ENCODE measurements around the gene SLC6A12. TPM values are rescaled to one million over a fixed set of nuclear protein-coding genes. Genes with fewer than 3 reads are reported as not detected.

The SLC6A12 gene
- total RNA-seq, 1 donor, result not detected

DNA sequence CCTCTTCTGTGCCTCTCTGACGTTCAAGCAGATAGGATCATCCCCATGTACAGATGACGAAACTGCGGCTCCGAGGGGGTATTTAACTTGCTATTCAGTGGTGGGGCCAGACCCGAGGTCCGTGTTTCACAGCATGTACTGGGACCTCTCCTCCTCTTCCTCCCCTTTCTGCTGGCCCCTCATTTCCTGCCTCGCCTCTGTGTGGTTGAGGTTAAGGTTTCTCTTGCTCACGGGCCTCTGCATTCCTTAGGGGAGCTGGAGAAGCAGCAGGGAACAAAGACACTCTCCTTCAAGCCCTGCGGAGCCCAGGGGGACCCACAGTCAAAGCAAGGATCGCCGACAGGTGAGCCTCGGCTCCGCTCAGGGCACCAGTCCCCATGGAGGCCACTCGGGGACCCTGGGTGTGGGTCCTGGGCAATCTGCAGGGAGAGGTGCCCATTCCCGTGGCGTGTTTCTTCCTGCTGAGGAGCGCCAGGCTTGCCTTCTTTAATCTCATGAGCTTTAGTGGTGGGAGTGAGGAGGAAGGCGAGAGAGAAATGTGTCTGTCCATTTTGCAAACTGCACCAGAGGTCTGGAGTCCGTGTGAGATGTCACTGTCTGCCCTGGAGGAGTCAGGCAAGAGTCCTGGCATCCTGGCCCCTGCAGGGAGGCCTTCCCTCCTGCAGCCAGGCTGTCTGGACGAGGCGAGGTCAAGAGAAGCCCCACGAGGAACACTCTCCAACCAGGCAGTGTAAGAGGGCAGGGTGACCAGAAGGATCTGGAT, 45.0 kb downstream of the SLC6A12 start:
- no peak overlapping the region for H3K4me3 ChIP-seq (ENCODE audit: low read depth, low read length)
- TF ChIP-seq CTCF (IDR thresholded peaks at IDR 0.05; ENCODE audit: insufficient read depth, low read length), result no peak
- DNase-seq (ENCODE audit: low read depth), result no peak

DNA sequence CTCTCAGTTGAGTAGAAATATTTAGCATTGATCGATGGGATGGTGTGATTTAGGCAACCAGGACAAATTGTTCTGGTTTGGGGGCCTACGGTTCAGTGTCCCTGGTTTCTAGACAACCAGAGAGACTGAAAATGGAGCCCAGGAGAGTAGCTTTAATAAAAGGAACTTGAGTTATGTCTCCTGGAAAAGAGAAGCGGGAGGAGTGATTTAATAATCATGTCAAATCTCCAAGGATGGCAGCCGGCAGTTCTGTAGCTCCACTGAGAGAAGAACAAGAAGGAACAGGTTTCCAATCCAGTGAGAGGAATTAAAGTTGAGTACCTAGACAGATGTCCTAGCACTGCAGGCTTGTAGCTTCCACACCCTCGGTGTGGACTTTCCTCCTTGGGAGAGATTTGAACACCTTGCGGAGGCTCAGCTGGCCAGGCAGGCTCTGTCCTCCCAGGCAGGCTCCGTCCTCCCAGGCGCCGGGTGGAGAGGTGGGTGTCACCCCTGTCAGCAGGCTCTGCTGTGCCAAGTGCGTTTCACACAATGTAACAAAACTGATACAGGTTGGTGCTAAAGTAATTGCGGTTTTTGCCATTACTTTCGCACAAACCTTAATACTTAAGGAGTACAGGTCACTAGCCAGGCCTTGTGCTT, 45.9 kb downstream of the SLC6A12 start:
- H3K4me3 ChIP-seq (ENCODE audit: low read depth, low read length), result no peak overlapping the region
- DNase-seq (ENCODE audit: low read depth), result no peak
- no peak for TF ChIP-seq CTCF (IDR thresholded peaks at IDR 0.05; ENCODE audit: insufficient read depth, low read length)

GRCh38 chr12:166425-167075, 47.4 kb downstream of the SLC6A12 start:
- TF ChIP-seq CTCF (IDR thresholded peaks at IDR 0.05; ENCODE audit: insufficient read depth, low read length), result no peak
- DNase-seq (ENCODE audit: low read depth), result no peak
- H3K4me3 ChIP-seq (ENCODE audit: low read depth, low read length), result no peak overlapping the region

DNA sequence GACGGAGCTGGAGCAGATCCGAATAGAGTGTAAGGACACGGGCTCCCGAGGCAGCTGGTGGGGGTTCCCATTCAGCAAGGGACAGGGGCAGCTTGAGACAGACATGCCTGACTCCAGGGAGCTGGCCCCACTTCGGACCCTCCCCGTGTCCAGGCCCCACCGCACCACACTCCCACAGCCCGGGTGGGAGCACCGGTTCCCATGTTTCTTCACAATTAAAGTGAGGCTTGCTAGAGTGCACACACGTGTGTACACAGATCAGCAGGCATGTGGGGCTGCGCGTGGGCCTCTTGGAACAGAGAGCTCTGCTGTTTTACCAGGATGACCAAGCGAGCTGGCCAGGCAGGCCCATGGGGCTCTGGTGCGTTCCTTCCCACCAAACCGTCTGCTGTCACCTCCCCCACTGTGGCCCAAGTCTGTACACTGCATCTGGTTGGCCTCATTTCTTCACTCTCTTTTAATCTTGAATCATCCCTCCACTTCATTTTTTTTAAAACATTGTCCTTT, 48.0 kb downstream of the SLC6A12 start:
- no peak for DNase-seq (ENCODE audit: low read depth)
- no peak overlapping the region for H3K4me3 ChIP-seq (ENCODE audit: low read depth, low read length)
- no peak for TF ChIP-seq CTCF (IDR thresholded peaks at IDR 0.05; ENCODE audit: insufficient read depth, low read length)

GRCh38 chr12:164207-164606, 49.8 kb downstream of the SLC6A12 start:
- no peak overlapping the region for H3K4me3 ChIP-seq (ENCODE audit: low read depth, low read length)
- TF ChIP-seq CTCF (IDR thresholded peaks at IDR 0.05; ENCODE audit: insufficient read depth, low read length), result no peak
- no peak for DNase-seq (ENCODE audit: low read depth)

DNA sequence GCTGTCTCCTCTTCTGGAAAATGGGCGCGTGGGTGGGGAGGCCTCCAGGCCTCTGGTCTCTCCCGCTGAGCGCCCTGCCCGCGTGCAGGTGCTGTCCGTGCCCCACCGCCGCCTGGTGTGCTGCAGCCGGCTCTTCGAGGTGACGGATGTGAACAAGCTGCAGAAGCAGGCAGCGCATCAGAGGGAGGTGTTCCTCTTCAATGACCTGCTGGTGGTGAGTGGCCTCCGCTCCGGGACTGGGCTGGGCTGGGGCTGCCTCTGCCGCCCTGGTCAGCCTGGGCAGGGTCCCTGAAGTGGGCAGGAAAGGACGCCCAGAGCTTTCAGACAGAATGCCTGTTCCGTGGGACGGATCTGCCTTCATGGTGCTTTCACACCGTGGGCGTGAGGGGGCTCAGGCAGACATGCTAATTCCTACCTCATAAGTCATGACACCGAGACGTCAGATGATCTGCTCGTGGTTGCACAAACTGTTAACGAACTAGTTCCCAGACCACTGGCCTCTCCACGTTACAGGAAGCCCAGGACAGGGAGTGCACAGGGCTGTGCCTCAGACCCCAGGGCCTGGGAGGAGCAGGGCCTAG, 50.5 kb downstream of the SLC6A12 start:
- H3K4me3 ChIP-seq (ENCODE audit: low read depth, low read length), result no peak overlapping the region
- no peak for TF ChIP-seq CTCF (IDR thresholded peaks at IDR 0.05; ENCODE audit: insufficient read depth, low read length)
- DNase-seq (ENCODE audit: low read depth), result no peak
